ENCODE data around the gene PRG2.

The PRG2 gene

DNA sequence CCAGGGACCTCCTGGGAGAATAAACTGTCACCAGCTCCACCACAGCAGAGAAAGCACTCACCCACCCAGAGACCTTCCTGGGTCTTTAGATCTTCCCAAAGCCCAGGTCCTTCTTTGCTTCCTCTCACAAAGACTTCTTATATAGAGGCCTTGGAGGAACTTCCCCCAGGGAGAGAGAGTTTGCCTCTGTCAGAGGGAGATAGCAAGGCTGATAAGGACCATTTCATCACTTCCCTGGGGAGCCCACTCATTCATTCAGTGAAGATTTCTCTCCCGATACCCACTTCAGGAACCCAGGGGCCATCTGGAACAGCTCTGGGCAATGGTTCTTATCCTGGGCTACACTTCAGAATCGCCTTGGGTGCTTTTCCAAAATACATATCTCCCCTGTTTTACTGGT lies at the start of gene PRG2:
Gene PRG2, minus strand, starts transcription at position 116 of the 400 bp plus-strand sequence. CDS start 706 bp downstream, outside the sequence.
- DNase-seq = peak; percentile 46

DNA sequence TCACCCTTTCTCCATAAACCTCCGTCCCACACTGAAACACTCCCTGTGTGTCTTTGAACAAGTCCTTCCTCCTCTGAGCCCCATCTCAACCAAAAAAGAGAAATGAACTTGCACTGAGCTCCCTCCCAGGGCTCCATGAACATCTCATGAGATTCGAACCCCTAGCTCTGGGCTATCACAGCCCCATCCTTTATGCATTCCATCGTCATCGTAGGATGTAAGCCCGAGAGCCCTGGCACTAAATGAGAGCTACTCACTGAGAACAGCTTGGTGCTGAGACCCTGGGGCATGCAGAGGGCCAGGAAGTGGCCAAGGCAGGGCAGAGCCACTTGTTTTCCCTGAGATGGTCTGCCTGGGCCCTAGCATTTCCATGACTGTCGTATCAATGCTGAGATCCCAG lies 49.3 kb upstream of the PRG2 start:
- DNase-seq = no peak

DNA sequence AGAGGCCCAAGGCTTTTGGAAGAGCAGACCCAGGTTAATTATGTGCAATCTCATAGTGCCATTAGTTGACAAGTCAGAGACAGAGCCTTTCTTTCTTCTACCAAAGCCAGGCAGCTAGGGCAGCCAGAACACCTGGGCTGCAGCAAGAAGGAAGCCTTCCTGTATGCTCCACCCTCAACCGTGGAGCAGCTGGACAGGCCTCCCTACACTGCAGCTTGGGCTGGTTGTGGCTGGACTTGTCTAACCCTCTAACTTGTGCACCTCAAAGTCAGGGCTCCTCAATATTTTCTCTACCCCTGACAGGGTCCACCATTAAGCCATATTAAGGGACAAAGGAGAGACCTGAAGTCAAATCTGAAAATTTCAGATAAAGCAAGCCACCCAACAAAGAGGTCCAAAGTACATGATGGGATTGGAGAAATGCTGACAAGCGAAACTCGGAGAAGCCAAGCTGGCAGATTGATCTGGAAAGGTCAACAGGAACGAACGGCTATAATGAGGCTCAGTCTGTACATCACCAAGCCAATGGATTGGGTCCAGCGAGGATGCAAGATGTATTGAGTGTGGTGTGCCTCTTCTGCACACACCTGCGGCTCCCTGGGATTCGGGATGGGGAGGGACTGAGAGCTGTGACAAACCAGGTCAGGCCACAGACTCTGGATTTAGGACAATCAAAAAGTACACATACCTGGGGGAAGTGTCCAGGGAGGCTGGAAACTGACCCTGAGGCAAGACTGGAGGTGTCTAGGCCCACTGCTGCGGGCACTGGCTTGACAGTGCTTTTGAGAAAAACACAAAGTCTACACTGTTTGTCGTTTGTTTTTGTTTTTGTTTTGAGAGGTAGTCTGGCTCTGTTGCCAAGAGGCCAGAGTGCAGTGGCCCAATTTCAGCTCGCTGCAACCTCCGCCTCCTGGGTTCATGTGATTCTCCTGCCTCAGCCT lies 48.2 kb upstream of the PRG2 start:
- DNase-seq = no peak

GRCh38 chr11:57436031-57436430 lies 45.6 kb upstream of the PRG2 start:
- DNase-seq = no peak

GRCh38 chr11:57434640-57435546 lies 44.4 kb upstream of the PRG2 start:
- DNase-seq = peak; percentile 24

- DNase-seq = peak; percentile 97
These were observed 42.3 kb upstream of the PRG2 start for GRCh38 chr11:57432714-57433163.

GRCh38 chr11:57432149-57432561 lies 41.7 kb upstream of the PRG2 start:
- DNase-seq = peak; percentile 69

DNA sequence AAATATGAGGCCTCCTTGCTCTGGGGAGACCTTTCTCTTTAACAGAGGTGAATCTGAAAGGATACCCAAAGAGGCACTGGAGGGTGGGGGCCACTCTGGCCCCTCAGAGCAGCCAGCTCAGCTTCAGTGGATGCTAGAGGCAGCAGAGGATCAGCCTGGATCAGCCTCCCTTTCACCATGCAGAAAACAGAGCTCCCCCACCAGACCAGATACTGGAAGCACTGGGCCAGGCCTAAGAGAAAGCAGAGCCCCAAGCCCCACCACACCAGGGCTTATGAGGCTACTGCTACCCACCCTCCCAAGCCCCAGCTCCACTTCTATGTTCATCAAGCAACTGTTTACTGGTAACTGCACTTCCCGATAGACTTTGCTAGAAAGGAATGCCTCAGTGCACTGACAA lies 40.5 kb upstream of the PRG2 start:
- DNase-seq = peak; percentile 61

DNA sequence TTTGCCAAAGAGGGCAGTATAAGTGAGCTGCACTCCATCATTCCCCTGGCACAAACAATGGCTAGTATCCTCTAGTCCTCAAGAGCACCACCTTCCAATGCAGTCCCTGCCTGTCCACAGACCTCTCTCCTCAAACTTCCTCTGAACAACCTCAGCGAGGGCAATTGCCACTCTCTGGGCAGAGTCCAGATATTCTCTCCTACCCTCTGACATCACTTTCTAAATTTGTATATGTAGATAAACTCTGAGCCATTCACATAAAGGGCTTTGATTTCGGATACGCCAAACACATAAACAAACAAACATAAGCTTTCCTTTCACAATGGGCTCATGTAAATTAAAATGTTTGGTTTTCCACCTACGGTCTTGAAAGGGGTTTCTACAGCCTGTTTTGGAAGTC lies 39.5 kb upstream of the PRG2 start:
- no peak for DNase-seq

- no peak for DNase-seq
These were observed 38.2 kb upstream of the PRG2 start for GRCh38 chr11:57428643-57429042.

DNA sequence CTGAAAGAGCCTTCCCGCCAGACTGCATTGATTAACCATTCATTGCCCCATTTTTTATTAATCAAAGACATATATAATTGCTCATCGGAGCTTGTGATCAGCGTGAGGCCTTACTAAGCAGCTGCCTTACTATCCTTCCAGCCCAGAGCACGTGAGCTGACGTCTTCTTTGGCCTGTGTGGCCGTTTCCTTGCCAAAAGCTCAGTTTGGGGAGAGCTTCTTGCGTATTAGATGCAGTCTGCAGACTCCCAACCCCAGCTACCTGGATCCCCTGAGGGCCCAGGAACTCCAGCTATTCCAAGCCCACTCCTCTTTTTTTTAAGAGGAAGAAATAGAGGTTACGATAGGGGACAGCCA lies 37.3 kb upstream of the PRG2 start:
- no peak for DNase-seq

DNA sequence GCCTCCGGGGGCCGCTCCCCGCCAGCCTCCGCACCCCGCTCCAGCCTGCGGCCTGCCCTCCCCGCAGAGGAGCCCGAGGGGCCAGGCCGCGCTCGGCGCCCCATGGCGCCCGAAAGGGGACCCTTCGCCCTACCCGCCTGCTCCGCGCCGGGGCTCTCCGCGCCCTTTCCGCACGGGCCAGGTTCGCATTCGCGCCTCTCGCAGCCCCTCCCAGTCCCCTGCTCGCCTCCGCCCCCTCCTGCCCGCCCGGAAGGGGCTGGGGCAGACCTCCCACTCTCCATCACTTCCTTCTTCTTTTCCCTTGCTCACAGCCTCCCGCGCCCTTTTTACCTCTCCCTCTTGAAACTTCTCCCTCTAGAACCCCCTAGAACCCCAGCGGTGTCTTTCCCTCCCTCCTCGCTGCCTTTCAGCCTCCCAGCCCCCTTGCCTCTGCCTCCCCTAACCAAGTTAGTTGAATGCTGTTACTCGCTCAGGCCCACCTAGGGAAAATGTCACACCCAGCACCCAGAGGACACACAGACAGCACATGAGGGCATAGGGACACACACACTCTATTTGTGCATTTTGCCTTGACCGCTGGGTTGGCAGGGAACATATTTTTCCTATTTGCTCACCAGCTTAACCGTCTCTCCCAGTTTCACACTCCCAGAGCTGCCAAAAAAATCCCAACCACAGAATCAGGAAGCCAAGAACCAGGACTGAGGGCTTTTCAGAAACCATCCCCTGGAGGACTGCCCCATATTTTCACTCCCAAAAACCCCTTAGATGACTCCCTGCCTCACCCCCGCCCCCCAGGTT lies 36.7 kb upstream of the PRG2 start, which contains the start of gene SLC43A3:
Gene SLC43A3, minus strand, starts transcription at position 193 of the 798 bp plus-strand sequence. CDS start 949 bp downstream, outside the sequence.
- DNase-seq = peak; percentile 91

- DNase-seq = peak; percentile 57
These were observed 36.0 kb upstream of the PRG2 start for GRCh38 chr11:57426439-57426928.

- DNase-seq = peak; percentile 41
These were observed 35.4 kb upstream of the PRG2 start for GRCh38 chr11:57425565-57426438.

DNA sequence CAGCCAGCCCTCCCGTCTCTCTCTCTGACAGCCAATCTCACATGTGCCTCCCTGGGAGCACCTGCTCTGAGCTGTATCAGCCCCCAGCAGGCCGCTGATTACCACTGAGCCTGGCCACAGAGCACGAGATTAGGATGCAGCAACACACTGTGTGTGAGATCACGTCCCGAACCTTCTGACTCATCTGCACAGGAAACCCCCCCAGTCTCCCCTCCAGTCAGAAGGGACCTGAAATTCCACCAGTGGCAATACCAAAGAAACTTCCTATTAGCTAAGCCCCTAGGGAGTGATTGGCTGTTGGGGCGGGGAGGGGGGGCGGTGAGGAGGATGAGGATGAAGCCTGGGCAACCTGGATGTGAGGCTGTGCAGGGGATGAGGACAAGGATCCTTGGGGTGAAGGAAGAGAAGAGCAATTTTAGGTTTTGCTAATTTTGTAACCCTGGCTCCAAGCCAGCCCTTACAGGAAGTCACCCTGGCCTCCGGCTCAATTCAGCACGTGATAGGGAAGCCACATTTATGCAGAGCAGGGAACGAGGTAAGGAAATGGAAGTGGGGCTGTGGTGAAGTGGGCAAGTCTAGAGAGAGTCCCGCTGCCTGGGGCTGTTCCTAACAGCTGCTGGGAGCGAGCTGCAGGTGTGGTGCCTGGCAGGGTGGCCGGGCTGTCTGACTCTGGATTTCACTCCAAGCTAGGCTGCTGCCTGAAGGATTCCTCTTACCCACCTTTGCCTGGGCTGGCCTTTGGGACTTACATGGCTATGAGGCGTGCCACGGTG lies 34.5 kb upstream of the PRG2 start:
- peak; percentile 97 for DNase-seq

GRCh38 chr11:57424137-57424791 lies 33.8 kb upstream of the PRG2 start:
- DNase-seq = no peak

- no peak for DNase-seq
These were observed 32.2 kb upstream of the PRG2 start for GRCh38 chr11:57422669-57423068.

GRCh38 chr11:57421805-57422204 lies 31.4 kb upstream of the PRG2 start:
- DNase-seq = no peak

GRCh38 chr11:57421066-57421465 lies 30.6 kb upstream of the PRG2 start:
- DNase-seq = no peak

DNA sequence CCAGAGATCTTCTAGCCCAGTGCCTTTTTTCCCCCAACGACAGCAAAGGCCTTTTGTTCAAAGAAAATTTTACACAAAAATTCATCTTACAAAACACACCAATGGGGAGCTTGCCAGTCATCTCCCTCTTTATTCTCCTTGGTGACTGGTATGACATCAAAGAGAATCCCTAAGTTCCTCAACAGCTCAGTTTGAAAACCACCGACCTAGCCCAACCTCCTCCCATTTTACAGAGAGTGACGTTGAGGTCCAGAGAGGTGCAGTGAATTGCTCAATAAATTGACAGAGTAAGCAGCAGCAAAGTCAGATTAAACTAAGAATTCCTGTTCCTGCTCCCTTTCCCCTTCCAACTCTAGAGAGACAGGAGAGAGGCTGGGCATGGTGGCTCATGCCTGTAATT lies 28.7 kb upstream of the PRG2 start:
- DNase-seq = no peak
